Gastrocnemius medialis (tissue), 4 donors: Measurements from ENCODE around the gene ZNF845.
"Not testable (repeated sequence)": the region's sequence is repeated elsewhere in the genome, so short reads cannot be mapped to it uniquely, and the experiment has no call there.

Experiments used
- POLR2A ChIP-seq, 2 donors: fragments of 450-650 bp; IDR thresholded peaks; one replicate each; pipeline ENCODE4 v1.6.1; 2017; ENCODE audit warnings: antibody characterized with exemption in 2 of 2, mild to moderate bottlenecking in 2 of 2, moderate library complexity in 2 of 2
- TF ChIP-seq, protein P1 (sequence below), 5 experiments: fragments of 450-650 bp in 3 of 5; fragments of 200-600 bp in 2 of 5; sonication (generic) in 2 of 5; IDR thresholded peaks in 4 of 5; conservative IDR thresholded peaks in 1 of 5; 1 replicate in 4 of 5; 2 replicates in 1 of 5; pipeline ENCODE4 v1.5.1; 2016 to 2019; ENCODE audit warnings: antibody characterized with exemption in 5 of 5, mild to moderate bottlenecking in 3 of 5, moderate library complexity in 3 of 5

DNA sequence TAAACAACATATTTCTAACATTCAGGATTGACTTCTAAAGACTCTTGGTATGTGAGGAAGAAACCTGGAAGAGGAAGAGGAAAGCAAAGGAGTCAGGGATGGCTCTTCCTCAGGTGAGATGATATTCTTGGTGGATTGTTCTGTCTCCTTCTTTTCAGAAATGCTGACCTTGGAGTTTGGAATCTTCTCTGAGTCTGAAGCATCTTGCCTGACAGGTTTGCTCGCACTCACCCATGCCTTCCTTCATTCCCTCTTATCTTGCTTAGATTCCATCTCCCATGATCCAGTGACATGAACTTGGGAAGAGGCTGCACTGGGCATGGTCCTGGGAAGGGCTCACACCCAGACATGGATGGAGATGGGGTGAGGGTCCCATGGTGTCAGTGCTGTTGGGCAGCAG lies 64.4 kb downstream of the ZNF845 start:
- TF ChIP-seq, protein P1, sequence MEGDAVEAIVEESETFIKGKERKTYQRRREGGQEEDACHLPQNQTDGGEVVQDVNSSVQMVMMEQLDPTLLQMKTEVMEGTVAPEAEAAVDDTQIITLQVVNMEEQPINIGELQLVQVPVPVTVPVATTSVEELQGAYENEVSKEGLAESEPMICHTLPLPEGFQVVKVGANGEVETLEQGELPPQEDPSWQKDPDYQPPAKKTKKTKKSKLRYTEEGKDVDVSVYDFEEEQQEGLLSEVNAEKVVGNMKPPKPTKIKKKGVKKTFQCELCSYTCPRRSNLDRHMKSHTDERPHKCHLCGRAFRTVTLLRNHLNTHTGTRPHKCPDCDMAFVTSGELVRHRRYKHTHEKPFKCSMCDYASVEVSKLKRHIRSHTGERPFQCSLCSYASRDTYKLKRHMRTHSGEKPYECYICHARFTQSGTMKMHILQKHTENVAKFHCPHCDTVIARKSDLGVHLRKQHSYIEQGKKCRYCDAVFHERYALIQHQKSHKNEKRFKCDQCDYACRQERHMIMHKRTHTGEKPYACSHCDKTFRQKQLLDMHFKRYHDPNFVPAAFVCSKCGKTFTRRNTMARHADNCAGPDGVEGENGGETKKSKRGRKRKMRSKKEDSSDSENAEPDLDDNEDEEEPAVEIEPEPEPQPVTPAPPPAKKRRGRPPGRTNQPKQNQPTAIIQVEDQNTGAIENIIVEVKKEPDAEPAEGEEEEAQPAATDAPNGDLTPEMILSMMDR (IDR thresholded peaks at IDR 0.05 in 4 of 5, conservative IDR thresholded peaks at IDR 0.05 in 1 of 5): not testable (repeated sequence)
- TF ChIP-seq POLR2A (IDR thresholded peaks at IDR 0.05): not testable (repeated sequence)
